AG09319 (cell line): ENCODE results near the gene WDFY2.
"Not testable (repeated sequence)": the region's sequence is repeated elsewhere in the genome, so short reads cannot be mapped to it uniquely, and the experiment has no call there.

Source experiments
- DNase-seq: peaks from one replicate; pipeline ENCODE4 v3.0.0-alpha.2; 2010; ENCODE audit warnings: low read depth; ENCODE audit errors: extremely low read depth
- TF ChIP-seq, protein P1 (sequence below): IDR thresholded peaks from 2 replicates; pipeline ENCODE4 v1.5.1; 2011; ENCODE audit warnings: low read depth, mild to moderate bottlenecking, inconsistent platforms, low read length, moderate library complexity

The WDFY2 gene

DNA sequence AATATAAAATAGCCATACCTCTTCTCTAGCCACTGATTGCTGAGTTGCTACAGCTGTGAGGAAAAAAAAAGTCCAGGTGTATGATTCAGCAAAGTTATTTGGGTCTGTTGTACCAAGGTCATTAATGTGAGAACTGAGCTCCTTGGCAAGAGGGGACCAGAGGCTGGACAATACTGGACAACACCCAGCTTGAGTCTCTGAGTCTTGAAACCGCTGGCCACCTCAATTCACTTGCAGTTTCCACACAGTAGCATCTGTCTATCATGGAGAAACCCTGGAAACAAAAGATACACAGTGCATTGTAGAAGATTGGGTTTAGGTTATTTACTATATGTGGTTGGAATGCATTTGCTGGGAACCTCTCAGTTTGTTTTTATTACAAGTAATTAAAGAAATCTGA, 60.4 kb downstream of the WDFY2 start:
- TF ChIP-seq, protein P1, sequence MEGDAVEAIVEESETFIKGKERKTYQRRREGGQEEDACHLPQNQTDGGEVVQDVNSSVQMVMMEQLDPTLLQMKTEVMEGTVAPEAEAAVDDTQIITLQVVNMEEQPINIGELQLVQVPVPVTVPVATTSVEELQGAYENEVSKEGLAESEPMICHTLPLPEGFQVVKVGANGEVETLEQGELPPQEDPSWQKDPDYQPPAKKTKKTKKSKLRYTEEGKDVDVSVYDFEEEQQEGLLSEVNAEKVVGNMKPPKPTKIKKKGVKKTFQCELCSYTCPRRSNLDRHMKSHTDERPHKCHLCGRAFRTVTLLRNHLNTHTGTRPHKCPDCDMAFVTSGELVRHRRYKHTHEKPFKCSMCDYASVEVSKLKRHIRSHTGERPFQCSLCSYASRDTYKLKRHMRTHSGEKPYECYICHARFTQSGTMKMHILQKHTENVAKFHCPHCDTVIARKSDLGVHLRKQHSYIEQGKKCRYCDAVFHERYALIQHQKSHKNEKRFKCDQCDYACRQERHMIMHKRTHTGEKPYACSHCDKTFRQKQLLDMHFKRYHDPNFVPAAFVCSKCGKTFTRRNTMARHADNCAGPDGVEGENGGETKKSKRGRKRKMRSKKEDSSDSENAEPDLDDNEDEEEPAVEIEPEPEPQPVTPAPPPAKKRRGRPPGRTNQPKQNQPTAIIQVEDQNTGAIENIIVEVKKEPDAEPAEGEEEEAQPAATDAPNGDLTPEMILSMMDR = no peak
- no peak for DNase-seq

DNA sequence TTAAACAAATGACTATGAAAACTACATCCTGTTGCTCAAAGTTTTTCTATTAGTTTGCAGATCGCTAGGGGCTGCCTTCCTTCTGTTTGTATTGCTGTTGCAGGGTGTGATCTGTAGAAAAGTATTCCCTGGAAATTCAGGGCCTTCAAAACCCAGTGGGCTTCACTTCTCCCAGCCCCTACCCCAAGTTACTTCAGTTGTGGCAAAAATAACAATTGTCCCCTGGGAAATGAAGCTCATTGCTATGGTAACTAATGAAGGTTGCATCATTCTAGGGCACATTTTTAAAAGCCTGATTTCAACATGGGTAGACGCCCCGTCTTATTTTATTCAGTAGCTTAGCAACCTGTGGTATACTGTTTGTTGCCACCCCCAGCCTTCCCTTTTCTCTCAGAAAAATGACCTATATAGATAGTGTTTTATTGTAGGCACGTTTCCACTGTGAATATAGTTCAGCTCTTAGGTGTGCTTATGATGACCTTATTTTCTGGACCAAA, 60.9 kb downstream of the WDFY2 start:
- TF ChIP-seq, protein P1 = peak; percentile 3; the same call in 1 of the 2 replicates
- peak; percentile 55 for DNase-seq

DNA sequence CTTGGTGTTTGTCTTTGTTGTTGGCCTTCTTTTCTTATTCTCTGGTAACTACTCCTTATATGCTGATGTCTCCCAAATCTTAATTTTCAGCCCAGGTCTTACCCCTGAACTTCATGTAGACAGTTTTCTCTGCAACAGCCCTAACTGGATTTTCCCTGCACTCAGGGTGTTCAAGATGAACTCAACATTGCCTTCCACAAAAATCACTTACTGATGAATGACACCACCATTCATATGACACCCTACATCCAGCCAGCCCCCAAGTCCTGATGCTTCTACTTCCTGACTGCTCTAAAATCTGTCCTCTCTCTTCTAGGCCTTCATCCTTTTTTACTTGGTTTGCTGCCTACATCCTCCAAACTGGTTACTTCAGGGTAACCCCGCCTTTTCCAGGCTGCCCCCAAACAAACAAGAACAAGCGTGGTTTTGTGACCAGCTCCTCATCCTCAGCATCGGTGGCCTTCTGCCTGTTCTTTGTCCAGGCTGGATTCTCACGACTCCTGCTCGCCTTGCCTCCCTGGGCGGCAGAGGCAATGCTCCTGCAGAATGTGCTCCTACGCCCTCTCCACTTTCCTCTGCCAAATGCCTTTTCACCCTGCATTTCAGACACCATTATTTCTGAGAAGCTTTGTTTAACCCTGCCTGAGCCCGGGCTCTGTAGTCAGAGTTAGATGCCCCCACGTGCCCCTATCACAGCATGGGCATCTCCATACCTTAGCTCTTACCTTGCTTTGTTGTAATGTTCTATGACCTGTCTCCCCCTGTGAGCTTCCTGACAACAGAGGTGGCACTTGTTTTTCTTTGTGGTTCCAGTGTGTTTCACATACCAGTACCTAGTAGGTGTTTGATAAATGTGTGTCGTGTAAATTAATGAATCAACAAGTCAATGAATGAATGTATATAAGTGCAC, 61.8 kb downstream of the WDFY2 start:
- TF ChIP-seq, protein P1 = no peak

DNA sequence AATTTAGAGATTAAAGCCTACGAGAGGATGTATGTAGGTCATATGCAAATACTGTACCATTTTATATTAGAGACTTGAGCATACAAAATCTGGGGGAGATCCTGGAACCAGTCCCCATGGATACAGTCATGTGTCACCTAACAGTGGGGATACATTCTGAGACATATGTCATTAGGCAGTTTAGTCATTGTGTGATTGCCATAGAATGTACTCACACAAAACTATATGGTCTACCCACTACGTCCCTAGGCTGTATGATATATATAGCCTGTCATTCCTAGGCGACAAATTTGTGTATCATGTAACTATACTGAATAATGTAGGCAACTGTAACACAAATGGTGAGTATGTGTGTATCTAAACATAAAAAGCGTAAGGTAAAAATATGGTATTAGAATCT, 62.8 kb downstream of the WDFY2 start:
- TF ChIP-seq, protein P1 = no peak
- DNase-seq = no peak

More for the DNA sequence above, 61.8 kb downstream of the WDFY2 start:
- no peak for DNase-seq

DNA sequence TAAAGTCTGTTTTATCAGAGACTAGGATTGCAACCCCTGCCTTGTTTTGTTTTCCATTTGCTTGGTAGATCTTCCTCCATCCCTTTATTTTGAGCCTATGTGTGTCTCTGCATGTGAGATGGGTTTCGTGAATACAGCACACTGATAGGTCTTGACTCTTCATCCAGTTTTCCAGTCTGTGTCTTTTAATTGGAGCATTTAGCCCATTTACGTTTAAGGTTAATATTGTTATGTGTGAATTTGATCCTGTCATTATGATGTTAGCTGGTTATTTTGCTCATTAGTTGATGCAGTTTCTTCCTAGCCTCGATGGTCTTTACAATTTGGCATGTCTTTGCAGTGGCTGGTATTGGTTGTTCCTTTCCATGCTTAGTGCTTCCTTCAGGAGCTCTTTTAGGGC, 67.9 kb downstream of the WDFY2 start:
- not testable (repeated sequence) for DNase-seq

DNA sequence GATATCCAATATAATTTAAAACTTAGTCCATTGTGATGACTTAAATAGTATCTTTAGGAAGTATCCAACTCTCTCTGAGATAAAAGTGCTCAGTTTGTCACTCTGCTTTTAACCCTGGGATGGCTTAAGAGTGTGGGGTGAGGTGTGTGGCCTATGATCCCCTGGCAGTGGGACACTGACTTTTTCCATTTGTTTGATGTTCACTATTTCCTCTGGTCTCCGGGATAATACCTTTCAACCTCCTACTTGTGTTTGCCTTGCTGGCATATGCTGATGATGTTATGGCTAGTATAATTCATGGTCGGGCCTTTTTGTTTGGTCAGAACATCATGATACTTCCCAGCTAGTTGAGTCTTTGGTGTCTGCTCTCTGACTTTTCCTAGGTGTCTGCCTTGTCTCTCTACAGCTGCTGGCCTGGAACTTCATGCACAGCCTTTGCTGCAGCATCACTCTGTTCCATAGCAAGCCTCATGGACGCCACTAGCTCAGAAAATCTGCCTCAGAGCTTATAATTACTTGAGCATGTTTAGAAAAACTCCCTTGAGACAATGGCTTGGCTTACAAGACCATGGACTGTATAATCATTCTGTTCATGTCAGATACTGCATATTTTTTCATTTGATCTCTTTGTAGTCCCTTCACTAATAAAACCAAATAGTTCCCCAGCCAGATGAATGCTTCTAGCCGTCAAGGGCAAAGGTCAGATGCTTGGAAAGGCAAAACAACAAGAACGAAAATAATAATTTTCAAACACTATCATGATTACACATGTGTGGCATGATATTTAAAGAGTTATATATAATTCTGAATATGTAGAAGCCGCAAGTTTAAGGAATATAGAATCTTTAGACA, 75.2 kb downstream of the WDFY2 start:
- TF ChIP-seq, protein P1 = no peak
- DNase-seq = no peak

DNA sequence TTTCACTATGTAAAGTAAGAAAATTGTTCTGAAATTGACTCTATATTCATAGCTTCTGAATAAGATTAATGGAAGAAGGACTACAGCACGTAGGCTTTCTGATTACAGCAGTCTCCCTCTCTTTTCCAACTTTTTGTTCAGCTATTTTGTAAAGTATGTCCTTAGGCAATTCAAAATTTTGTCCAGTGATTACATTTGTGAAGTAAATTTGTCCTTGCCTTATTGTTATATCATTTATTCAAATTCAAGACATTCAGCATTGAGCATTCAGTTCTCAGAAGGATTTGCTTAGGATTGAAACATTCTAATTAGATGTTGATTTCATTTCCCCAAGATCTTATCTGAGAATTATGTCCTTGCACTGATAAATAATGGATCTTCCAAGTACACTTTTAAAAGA, 76.6 kb downstream of the WDFY2 start:
- TF ChIP-seq, protein P1 = no peak
- no peak for DNase-seq
